Tibial nerve (tissue), 4 donors: ENCODE measurements around the gene ADAT3.

Experiments
- CTCF ChIP-seq, 5 experiments: fragments of 200-600 bp in 3 of 5; fragments of 450-650 bp in 2 of 5; sonication (generic) in 3 of 5; IDR thresholded peaks; one replicate each; pipeline ENCODE4 v1.5.1; 2016 to 2019; ENCODE audit warnings: antibody characterized with exemption in 5 of 5, mild to moderate bottlenecking in 3 of 5, moderate library complexity in 2 of 5
- EP300 ChIP-seq, 2 donors: sonication (generic); formaldehyde crosslinking; IDR thresholded peaks; one replicate each; pipeline ENCODE4 v1.6.1; 2017; ENCODE audit warnings: antibody characterized with exemption in 2 of 2, mild to moderate bottlenecking in 1 of 2
- POLR2A ChIP-seq, 2 donors: fragments of 450-650 bp; IDR thresholded peaks; one replicate each; pipeline ENCODE4 v1.6.1; 2017; ENCODE audit warnings: antibody characterized with exemption in 2 of 2, mild to moderate bottlenecking in 2 of 2, moderate library complexity in 2 of 2

- TF ChIP-seq CTCF (IDR thresholded peaks at IDR 0.05), result no peak
- no peak for TF ChIP-seq EP300 (IDR thresholded peaks at IDR 0.05)
- no peak for TF ChIP-seq POLR2A (IDR thresholded peaks at IDR 0.05)
These were observed 33.6 kb upstream of the ADAT3 start for GRCh38 chr19:1871630-1872029.
